GM18520 (cell line): ENCODE data around the gene PITRM1.

Source experiments
- ATAC-seq: cut with Tn5 transposase; IDR thresholded peaks from one replicate; pipeline ENCODE4 v1.9.1; 2021; ENCODE audit not compliant: unreplicated experiment

Gene PITRM1

GRCh38 chr10:3141351-3142005 lies 31.1 kb downstream of the PITRM1 start:
- no peak for ATAC-seq

GRCh38 chr10:3140280-3140679 lies 32.3 kb downstream of the PITRM1 start:
- no peak for ATAC-seq

DNA sequence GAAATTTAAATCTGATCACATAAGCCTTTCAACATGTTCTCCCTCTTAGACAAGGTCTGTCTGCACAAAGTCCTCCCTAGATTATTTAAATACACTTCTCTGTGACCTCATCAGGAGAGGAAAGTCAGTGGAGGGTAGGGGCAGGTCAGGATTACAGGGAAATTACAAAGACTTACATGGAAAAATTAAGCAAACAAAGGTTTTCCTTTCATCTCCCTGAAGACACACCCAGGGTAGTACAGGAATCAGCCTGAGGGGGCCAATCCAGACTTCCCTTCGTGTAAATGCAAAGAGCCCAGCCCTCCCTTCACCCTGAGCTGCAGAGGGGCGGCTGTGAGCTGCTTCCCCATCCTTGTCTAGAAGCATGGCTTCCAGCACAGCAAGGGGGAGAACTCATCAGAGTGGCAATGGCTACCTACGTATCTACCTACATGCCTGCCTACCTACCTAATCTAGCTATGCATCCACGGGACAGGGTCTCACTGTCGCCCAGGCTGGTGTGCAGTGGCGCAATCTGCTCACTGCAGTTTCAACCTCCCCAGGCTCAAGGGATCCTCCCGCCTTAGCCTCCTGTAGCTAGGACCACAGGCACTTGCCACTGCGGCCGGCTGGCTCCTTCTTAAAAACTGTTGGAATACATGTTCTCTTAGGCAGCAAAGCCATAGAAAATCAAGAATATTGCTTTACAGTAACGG lies 33.2 kb downstream of the PITRM1 start:
- no peak for ATAC-seq

DNA sequence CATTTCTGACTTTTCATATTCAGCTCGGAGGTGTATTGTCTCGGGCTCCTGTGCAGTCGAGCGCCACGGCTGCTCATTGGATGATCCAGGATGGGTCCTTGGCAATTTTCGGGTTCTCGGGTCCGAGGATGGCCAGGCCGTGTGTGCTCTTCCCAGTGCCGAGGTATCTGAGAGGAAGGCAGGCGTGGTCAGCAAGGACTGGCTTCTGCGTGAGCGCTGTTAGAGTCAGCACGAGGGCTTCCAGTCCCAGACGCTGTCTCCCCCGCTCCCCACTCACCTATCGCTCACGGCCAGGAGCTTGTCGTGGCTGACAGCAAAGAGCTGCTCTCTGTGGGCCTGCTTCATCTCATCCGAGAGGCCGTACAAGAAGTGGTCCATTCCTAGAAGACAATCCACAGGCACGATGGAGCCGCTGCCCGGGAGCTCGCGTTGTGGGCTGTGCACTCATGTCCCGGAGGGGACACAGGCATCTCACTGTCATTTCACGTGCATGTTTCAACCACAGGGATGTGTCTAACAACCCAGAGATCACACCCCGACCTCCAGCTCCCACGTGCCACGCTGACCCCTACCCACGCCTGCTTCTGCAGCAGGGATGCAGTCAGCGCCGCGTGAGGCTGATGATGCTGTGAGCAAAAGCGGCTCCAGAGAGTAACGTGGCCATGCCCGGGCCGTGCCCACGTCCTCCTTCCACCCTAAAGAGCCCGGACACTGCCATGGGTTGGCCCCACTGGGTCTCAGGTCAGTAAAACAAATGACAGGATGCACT lies 34.4 kb downstream of the PITRM1 start:
- ATAC-seq: no peak

GRCh38 chr10:3136763-3137611 lies 35.6 kb downstream of the PITRM1 start:
- no peak for ATAC-seq

- no peak for ATAC-seq
These were observed 36.2 kb downstream of the PITRM1 start for GRCh38 chr10:3136336-3136735.

- ATAC-seq: no peak
These were observed 37.6 kb downstream of the PITRM1 start for GRCh38 chr10:3135006-3135405.

DNA sequence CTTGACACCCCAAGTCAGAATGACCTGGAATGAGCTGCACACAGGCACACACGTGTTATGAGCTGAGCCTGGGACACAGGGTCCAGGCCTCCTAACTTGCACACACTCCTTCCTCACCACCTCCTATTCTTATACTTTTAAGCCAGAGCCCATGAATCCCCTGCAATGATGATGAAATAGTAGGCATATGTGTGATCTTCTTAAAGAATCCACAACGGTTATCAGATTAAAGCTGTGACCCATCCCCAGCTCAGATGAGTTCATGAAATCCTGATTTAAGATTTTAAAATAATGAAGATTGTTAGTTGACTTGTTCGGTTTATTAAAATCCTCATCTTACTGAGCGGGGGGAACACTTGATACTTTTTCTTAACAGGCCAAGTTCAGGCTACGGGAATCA lies 38.6 kb downstream of the PITRM1 start:
- no peak for ATAC-seq

DNA sequence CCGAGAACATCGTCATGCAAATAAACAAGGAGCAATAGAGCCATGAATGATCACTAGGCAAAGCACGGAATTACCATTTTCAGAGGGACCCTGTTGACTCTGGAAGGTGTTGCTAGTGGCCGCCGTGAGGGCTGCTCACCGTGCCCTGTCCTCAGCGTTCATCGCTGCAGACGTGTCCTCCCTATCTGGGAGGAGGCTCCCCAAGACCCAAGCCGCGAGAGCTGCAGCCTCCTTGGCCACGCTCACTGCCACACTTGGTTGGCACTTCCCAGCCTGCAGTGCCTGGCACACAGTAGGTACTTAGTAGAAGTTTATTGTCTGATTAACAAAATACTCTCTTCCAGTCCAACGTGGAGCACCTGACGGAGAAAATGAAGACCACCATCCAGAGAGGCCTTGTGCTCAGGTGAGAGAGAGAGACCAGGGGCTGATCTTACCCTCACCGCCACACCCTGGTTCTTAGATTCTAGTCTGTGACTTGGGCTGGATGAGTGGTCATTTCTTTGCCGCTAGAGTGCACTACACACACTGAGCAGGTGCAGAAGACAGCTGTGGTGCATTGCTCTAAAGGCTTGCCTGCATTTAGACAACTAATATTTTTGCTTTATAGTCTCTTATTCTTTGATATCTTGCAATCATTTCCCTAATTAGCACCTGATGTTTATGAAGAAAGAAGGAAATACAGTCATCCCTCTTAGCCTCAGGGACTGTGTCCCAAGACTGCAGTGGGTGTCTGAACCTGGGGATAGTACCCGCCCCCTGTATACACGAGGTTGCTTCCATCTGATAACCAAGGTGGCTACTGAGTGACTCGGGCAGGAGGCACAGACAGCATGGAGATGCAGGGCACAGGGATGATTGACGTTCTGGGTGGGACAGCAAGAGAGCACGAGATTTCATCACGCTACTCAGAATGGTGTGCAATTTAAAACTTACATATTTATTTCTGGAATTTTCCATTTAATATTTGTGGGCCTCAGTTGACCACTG lies 40.3 kb downstream of the PITRM1 start:
- ATAC-seq: no peak

DNA sequence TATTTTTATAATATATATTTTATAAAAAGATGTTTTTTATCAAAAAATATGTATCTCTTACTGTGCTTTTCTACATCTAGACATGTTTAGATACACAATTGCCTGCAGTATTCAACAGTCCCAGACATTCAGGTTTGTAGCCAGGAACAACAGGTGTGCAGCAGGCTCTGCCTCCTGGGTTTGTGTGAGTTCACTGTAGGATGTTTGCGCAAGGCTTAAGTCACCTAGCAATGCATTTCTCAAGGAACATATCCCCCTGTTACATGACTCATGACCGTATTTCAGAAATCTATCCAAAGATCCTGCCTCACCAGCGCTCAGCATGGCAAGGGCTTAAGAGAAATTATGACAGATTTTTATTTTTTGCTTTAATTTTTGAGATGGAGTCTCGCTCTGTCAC lies 41.5 kb downstream of the PITRM1 start:
- ATAC-seq: no peak

GRCh38 chr10:3129581-3130340 lies 42.8 kb downstream of the PITRM1 start:
- ATAC-seq: no peak

DNA sequence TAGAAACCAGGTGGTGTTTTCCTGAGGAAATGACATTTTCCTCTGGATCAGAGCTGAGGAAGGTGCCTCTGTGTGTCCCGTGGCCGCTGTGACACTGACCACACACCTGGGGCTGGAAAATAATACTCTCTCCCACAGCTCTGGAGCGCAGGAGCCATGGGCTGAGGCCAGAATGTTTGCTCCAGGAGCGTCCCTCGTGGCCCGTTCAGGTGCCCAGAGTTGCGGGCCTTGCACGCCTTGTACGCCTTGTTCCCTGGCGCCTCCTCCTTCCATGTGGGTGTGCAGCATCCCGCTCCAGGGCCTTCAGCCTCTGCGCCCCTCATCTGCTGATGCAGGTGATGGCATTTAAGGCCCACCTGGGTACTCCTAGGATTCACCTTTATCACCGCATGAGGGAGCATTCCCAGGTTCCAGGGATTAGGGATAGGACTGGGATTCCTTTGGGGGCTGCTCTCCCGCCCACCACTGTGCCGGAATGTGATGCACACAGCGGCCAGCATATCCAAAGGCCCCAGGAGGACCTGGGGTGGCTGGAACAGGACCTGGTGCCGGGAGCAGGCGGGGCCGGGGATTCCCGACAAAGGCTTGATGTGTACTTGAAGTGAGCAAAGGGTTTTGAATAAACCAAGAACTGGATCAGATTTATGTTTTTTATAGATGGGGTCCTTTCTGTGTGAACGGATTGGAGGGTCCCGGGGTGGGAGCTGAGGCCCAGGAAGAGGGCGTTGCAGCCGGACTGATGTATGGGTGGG lies 44.0 kb downstream of the PITRM1 start:
- no peak for ATAC-seq

GRCh38 chr10:3127921-3128320 lies 44.7 kb downstream of the PITRM1 start:
- no peak for ATAC-seq

DNA sequence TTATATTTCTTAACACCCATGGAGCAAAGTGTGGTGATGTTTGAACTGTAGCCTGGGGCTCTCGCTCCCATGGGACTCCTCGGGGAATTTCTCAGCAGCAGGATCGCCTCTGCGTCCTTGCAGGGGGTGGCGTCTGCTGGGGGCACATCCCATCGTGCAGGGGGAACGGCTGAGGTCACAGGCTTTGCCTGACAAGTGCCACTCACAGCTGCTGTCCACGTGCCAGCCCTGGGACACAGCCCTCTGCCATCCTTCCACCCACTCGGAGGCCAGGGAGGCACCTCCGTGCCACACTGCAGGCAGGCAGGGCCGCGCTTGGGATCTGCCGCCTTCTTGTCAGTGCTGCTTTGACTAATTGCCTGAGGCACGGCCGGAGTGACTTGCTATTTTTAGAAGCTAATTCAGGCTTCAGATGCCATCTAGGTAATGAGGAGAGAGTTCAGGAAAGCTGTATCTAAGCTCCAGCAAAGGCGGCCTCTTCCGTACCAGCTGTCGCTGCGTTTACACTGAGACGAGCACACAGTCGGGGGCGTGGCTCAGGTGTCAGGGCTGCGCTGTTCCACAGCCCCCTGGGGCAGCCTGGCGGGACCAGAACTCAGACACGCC lies 45.7 kb downstream of the PITRM1 start:
- ATAC-seq: no peak

- no peak for ATAC-seq
These were observed 46.3 kb downstream of the PITRM1 start for GRCh38 chr10:3126249-3126648.

- ATAC-seq: no peak
These were observed 46.9 kb downstream of the PITRM1 start for GRCh38 chr10:3125527-3126170.

DNA sequence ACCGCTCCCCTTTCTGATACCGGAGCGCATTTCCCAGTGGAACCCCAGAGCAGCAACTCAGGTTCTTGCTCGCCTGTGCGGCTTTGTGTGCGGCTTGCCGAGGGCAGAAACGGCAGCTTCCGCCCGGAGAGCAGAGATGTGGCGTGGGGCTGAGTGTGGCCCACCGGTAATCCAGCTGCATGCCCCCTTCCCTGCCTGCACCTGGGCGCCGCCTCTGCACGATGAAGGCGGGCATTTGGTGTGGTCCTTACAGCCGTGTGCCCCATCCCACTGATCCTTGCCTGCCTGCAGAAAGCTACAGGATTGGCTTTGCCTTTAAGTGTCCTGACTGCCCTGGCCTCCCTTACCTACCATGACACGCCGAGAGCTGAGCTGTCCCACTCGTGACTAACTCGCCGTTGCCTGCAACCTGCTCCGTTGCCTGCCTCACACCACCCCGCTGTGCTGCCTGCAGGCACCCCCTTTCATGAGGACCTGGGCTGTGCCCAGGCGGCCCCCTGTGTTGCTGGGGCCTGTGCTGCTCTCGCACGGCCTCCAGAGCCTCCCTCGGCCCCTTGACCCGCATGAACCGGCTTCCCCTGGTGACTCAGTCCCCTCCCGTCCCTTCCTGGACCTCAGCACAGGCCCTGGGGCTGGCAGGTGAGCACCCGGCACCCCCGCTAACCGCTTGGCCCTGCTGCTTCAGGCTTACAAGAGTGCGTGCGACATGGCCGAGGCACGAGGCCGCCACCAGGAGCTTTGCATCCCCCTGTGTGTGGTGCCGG lies 48.0 kb downstream of the PITRM1 start:
- ATAC-seq: no peak
